ENCODE measurements around the gene SLC22A5.

The SLC22A5 gene

DNA sequence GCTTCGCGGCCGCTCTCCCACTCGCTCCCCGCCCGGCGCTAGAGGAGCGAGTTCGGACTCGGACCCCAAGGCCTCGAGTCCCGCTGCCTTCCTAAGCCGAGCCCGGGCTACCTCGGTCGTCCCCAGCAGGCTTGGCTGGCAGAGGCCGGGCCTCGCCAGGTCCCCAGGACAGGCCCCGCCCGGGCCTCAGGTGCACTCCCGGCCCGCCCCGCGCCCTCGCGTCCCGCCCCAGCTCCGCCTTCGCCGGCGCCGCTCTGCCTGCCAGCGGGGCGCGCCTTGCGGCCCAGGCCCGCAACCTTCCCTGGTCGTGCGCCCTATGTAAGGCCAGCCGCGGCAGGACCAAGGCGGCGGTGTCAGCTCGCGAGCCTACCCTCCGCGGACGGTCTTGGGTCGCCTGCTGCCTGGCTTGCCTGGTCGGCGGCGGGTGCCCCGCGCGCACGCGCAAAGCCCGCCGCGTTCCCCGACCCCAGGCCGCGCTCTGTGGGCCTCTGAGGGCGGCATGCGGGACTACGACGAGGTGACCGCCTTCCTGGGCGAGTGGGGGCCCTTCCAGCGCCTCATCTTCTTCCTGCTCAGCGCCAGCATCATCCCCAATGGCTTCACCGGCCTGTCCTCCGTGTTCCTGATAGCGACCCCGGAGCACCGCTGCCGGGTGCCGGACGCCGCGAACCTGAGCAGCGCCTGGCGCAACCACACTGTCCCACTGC is at the start of gene SLC22A5:
Gene SLC22A5 (plus strand): TSS at position 237 of the 707 bp plus-strand sequence. CDS start 263 bp downstream, at position 500.
- peak; percentile 42 for DNase-seq

DNA sequence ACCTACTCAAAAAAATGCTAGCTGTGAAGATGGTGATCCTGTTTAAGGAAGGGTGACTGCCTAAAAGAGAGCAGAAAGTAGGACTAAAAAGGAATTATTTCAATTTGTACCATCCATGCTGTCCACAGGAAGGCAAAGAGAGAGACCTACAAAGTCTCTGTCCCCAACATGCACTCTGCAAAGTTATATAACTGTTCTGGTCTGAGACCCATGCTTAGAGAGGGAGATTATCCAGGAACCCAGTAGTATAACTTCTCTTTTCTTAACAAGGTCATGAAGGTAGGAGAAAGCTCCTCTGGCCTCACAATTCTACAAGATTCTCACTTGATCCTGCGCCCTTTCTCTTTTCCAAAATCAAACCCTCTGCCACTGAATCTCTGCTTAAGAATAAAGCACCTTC is 49.5 kb upstream of the SLC22A5 start:
- DNase-seq, result no peak

DNA sequence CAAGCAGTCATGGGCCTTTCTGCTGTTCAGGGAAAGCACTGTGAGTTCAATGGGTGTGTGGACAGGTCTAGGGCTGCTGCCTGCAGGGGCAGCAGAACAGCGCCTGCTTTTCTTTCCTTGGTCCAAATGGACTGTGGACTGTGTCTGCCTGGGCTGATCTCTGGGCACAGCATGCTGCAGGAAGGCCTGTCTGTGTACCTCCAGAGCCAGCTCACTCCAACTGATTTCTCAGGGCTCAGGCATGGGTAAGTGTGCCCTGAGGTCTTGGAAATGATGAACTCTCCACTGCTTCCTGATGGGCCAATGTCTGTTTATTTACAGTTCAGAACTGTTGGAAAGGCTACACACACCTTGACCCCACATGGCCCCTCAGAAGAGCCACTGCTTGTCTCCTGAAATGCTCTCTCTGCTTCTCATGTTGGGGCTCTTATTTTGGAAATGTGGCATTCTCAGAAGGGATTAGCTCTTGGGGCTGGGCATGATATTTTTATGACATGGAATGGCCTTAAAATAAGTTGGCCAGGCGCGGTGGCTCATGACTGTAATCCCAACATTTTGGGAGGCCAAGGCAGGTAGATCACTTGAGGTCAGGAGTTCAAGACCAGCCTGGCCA is 48.3 kb upstream of the SLC22A5 start:
- DNase-seq, result no peak

DNA sequence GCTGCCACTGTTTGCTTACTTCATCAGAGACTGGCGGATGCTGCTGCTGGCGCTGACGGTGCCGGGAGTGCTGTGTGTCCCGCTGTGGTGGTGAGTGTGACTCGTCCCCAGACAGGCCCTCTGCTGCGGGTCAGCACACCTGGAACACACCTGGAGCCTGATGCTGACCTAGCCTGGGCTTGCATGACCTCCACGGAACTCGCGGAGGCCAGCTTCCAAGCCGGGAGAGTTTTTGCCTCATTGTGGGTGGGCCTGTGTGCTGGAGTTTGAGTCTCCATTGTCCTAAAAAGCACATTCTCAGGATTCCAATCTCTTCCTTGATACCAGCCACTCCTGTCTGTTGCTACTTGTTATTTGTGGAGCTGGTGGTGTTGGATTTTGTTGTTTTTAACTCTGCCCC is 47.2 kb upstream of the SLC22A5 start:
- DNase-seq, result no peak

DNA sequence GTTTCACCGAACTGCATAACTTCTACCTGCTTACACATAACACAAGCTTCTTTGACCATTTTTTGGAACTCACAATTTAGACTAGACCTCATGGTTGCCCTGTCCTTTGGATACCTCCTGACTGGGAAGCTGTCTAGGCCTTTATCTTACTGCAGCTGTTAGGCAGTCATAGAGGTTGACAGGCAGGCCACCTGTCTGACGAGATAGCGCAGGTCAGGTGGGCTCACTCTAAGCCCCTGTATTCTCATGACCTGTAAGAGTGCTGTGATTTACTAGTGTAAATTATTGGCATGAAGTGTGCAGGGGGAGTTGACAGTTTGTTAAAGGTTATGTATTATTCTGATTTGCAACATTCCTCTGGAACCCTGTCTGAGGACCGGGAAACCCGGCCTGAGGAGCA is 46.3 kb upstream of the SLC22A5 start:
- DNase-seq, result no peak

DNA sequence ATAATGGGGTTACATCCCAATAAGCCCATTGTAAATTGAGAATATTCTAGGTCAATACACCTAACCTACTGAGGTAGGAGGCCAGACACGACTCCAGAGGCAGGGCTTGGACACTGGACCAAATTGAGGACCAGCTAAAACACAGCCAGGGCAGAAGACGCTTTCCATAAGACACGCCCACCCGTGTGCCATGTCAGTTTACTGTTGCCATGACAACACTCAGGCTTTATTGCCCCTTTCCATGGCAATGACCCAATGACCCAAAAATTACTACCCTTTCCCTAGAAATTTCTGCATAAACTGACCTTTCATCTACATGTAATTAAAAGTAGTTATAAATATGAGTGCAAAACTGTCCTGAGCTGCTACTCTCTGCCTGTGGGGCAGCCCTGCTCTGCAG is 43.8 kb upstream of the SLC22A5 start:
- no peak for DNase-seq

DNA sequence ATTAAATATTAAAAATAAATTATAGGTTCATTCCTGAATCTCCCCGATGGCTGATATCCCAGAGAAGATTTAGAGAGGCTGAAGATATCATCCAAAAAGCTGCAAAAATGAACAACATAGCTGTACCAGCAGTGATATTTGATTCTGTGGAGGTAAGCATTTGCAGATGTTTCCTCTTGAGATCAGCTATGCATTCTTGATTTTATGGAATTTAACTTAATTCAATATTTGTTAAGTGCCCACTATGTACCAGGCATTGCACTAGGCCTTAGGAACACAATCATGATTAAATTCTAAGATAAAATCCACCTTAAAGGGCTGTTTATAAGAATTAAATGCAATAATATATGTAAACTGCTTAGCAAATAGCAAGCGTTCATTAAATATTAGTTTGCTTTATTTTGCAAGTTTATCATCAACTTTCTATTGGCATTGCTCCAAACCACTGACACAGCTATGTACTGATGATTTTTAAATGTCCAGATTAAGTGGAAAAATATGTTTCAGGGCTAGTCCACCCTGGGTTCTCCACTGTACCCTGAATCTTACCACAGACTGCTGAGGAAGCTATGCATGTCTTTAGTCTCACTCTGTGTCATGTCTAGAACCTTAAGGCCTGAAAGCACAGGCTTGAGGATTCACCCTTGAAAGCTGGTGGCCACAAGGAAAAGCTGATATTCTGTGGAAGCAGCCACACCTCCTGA is 42.1 kb upstream of the SLC22A5 start:
- DNase-seq, result no peak

DNA sequence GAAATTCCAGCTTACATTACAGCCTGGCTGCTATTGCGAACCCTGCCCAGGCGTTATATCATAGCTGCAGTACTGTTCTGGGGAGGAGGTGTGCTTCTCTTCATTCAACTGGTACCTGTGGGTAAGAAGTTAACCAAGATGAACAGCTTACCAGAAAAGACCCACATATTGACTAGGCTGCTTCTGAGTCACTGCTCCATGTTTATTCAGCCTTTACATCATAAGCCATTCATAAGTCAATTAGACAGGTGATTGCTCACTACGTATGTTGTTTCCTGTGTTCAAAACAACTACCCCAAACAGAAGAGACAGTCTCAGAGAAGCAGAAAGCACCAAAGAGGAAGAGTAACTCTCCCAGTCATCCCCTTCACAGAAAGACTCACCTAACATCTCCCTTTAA is 34.7 kb upstream of the SLC22A5 start:
- DNase-seq, result no peak

DNA sequence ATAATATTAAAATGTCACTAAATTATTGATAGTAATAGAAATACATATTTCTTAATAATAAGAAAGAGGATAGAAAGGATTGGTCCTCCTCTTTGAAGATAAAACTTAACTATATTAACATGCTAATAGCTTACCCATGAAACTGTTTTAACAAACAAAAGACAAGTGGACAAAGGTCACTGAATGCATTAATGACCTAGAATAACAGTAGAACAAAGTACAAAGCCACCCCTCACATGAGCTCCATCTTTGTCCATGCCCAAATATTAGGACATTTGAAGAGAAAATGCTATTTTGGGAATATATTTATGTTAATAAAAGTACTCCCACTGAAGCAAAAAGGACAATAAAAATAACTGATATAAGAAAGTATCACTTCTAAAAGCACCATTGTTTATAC is 34.1 kb upstream of the SLC22A5 start:
- no peak for DNase-seq

DNA sequence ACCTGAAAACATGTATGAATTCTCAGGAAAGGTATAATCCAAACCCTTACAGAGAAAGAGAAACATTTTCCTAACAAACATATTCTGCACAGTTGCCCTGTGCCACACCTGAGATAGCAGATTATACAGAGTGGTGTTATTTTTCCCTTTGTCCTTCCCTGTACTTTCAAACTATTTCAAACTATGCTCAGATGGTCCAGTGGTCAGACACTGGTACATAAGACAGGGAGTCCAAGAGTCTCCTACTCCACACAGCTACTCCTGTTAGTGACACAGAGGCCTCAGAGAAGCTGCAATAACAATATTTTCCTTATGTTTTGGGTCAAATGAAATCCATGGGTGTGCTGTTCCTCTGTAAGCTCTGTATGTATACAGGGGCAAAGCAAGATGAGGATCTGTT is 30.0 kb upstream of the SLC22A5 start:
- DNase-seq, result no peak

DNA sequence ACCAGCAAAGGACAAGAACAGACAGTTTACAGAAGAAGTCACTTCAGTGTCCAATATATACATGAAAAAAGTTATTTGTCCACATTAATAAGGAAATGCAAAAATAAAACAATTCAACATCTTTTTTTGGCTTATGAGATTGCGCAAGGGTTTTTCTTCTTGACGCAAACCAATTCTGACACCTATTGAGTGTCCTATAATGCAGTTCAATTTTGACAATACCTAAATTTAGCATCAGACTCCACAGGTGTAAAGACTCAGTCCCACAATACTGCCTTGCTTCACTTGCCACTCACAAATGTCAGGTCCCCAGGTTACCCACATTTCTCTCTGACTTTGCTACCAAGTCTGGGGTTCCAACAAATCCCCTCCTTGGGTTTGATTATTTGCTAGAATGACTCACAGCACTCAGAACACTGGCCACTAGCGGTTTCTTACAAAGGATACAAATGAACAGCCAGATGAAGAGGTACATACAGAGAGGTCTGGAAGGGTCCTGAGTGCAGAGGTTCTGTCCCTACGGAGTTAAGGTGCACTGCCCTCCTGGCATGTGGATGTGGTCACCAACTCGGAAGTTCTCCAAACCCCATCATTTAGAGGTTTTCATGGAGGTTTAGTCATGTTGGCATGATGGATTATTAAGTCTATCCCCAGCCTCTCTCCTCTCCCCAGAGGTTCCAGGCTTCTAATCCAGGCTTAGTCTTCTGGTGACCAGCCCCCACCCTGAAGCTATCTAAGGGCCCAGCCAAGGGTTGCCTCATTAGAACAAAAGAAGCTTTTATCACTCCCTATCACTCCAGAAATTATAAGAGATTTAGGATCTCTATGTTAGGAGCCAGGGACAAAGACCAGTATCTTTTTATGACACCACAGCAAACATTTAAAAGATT is 27.0 kb upstream of the SLC22A5 start:
- no peak for DNase-seq

DNA sequence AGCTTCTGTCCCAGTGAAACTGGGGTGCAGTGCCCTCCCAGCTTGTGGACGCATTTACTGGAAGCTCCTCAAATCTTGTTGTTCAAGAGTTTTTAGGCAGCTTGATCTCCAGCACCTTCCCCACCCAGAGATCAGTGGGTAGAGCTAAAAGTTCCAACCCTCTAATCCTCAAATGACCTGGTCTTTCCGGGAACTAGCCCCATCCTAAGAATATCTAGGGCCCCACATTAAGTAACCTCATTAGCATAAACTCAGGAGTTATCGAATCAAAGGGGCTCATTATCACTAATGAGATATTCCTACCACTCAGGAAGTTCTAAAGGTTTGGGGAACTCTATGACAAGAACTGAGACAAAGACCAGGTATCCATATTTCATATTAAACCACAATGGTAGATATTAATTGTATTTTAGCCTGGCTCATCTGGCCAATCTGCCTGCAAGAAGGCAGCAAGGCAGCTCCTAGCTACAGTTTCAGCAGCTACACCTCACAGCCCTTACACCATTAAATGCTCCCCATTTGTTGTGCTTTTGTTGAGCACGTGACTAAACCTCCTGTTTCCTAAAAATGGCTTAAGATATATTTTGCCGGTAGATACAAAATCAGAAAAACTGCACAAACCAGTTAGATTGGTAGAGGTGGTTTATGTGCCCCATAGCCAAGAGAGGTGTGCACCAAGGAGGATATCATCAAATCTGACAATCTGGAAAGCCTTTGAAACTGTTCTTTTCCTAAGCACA is 24.6 kb upstream of the SLC22A5 start:
- DNase-seq, result no peak

DNA sequence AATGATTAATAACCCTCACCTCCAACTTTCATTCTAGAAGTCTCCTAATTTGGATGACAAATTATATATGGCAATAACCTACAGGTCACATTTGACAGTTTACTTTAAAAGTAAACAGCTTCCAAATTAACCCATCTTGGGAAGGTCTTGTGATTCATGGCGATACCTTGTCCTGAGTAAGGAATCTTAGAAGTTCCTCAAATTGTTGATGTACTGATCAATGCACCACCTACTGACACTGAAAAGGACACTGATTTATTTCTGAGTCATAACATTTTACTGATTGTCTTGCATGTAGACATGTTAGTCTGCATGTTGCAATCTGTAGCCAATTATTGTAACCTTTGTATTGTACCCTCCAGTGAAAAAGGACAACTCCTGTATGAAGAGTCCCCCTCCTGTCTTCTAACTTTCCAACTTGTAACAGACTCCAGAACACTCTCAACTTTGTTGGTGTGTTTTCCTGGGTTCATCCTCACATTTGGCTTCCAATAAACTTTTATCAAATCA is 16.0 kb upstream of the SLC22A5 start:
- DNase-seq, result no peak

DNA sequence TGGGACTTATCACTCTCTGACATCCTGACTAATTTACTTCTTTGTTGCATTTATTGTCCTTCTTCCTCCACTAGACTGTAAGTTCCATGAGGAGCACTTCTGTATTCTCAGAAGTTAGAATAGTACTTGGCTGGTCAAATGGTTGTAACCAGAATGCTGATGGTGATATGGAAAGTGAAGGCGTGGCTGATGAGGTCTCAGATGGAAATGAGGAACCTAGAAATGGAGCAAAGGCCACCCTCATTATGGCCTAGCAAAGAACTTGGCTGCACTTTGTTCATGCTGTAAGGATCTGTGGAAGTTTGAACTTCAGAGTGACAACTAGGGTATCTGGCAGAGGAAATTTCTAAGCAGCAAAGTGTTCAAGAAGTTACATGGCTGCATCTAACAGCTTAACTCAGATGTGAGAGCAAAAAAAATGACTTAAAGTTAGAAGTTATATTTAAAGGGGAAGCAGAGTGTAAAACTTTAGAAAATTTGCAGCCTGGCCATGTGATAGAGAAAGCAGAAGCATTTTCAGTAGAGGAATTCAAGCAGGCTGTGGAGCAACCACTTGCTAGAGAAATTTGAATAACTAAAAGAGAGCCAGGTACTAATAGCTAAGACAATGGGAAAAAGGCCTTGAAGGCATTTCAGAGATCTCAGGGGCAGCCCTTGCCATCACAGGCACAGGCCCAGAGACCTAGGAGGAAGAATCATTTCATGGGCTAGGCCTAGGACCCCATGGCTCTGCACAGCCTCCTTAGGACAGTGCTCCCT is 14.9 kb upstream of the SLC22A5 start:
- DNase-seq, result no peak

DNA sequence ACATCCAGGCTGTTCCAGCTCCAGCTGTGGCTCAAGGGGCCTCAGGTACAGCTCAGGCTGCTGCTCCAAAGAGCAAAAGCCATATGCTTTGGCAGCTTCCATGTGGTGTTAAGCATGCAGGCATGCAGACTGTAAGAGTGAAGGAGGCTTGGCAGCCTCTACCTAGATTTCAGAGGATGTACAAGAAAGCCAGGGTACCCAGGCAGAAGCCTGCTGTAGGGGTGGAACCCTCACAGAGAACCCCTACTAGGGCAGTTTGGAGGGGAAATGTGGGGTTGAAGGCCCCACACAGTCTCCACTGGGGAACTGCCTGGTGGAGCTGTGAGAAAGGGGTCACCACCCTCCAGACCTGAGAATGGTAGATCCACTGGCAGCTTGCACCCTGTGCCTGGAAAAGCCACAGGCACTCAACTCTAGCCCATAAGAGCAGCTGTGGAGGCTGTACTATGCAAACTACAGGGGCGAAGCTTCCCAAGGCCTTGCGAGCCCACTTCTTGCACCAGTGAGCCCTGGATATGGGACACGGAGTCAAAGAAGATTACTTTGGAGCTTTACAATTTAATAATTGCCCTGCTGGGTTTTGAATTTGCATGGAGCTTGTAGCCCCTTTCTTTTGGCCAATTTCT is 14.3 kb upstream of the SLC22A5 start:
- no peak for DNase-seq

DNA sequence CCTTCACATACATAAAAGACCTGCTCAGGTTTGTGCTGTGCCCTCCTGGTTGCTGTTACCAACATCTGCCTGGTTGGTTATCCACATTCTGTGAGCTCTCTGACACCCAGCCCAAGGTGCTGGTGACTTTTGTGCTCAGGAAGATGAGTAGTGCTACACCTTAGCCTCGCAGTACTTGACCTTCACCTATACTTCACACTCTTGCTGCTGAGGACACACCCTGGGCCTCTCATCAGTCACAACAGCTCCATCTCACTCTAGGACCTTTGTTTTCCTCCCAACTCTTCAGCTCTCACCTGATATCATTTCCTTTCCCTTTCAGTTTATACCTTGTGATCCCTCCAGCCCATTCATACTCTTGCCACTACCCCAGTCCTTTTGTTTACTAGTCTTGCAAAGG is 10.7 kb upstream of the SLC22A5 start:
- DNase-seq, result no peak

DNA sequence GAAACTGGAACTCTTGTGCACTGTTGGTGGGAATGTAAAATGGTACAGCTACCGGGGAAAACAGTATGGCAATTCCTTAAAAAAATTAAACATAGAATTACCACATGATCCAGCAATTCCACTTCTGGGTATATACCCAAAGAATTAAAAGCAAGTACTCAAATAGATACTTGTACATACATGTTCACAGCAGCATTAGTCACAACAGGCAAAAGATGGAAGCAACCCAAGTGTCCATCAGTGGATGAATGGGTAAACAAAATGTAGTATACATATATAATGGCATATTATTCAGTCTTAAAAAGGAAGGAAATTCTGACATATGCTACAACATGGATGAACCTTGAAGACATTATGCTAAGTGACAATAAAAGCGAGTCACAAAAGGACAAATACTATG is 7.4 kb upstream of the SLC22A5 start:
- DNase-seq, result no peak

DNA sequence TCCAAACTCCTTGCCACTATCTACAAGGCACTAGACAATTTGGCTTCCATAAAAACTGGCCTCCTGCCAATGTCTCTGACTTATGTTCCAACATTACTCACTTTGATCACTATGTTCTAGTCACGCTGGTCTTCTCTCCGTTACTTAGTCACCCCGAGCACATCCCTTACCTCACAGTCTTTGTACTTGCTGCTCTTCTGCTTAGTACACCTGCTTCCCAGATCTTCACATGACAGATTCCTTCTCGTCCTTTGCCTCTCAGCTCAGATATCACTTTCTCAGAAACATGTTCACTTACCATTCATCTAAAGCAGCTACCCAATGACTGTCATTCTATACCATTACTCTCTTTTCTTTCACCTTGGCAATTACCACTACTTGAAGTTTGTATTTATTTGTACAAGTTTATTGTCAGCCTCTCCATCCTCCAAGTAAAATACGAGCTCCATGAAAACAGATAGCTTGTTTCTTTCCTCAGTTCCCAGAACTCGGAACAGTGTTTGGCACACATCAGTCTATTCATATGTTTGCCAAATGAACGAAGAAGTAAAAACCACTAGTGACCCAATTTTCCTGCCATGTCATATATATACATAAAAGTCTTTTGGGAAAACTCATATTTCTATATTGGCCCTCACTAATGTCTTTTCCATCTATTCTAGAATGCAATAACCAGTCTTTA is 5.9 kb upstream of the SLC22A5 start:
- DNase-seq, result no peak

DNA sequence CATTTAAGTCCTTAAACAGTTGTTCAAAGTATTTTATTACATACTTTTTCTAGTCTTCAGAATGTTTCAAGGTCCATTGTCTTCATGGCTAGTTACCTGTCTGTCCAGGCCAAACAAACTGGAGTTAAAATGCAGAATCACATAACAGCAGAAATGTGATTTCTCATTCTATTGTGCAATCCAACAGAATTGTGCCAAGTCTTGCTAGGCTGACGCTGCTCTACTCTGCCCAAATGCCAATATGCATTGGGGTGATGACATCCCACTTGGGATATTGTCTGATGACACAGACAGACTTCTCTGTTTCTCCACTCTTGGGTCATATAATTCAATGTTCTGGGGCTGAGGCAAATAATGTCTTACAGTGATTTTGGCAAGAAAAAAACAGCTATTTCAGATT is 5.2 kb upstream of the SLC22A5 start:
- DNase-seq, result no peak

DNA sequence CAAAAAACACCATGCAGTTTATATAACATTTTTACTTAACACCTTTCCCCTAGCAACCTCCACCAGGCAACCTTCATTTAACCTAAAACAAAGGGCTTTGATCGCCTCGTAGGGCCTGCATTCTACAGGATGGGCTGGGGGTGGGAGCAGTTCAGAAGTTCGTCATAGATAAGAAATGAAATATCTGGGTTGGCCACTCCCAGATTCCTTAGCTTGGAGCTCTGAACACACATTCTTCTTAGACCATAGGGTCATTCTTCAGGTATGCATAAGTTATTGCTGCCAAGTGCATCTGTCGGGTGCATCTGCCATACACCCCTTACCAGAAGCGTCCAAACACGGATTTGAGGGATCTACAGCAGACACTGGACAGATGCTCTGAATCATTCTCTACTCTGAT is 4.3 kb upstream of the SLC22A5 start:
- no peak for DNase-seq

DNA sequence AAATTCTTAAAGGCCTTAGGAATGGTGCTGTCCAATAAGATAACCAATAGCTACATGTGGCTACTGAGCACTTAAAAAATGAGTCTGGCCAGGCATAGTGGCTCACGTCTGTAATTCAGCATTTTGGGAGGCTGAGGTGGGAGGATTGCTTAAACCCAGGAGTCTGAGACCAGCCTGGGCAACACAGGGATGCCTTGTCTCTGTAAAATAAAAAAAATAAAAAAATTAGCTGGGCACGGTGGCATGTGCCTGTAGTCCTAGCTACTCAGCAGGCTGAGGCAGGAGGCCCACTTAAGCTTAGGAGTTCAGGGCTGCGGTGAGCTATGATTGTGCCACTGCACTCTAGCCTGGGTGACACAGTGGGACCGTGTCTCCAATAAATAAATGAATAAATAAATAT is 1.3 kb upstream of the SLC22A5 start:
- DNase-seq, result no peak

All from DMS 273 treated with DMSO at 0.1 percent for 48 hours (cell line).